HG02623 (cell line): ENCODE measurements around the gene SLX4IP.

Experiments
- ATAC-seq: cut with Tn5 transposase; IDR thresholded peaks from one replicate; pipeline ENCODE4 v1.9.1; 2021; ENCODE audit warnings: moderate library complexity; ENCODE audit not compliant: unreplicated experiment

The SLX4IP gene

GRCh38 chr20:10427060-10427692 is 7.9 kb upstream of the SLX4IP start:
- no peak for ATAC-seq

GRCh38 chr20:10428008-10428407 is 7.1 kb upstream of the SLX4IP start:
- ATAC-seq, result no peak

- ATAC-seq, result no peak
Measured at GRCh38 chr20:10429443-10429981, 5.6 kb upstream of the SLX4IP start.

GRCh38 chr20:10430000-10430466 is 5.1 kb upstream of the SLX4IP start:
- ATAC-seq, result no peak

- ATAC-seq, result no peak
Measured at GRCh38 chr20:10430704-10431103, 4.4 kb upstream of the SLX4IP start.

- no peak for ATAC-seq
Measured at GRCh38 chr20:10432079-10432478, 3.0 kb upstream of the SLX4IP start.

GRCh38 chr20:10433014-10433622 is 2.0 kb upstream of the SLX4IP start:
- no peak for ATAC-seq

- ATAC-seq, result peak; percentile 47
Measured at GRCh38 chr20:10433623-10434466, 1.3 kb upstream of the SLX4IP start, which contains the start of gene MKKS. MKKS (minus strand) TSS chr20:10434222; CDS start chr20:10413514, 20,708 bp downstream.

- ATAC-seq, result peak; percentile 38
Measured at GRCh38 chr20:10434467-10434831, 656 bp upstream of the SLX4IP start.

GRCh38 chr20:10436053-10436699 is 1.1 kb downstream of the SLX4IP start:
- no peak for ATAC-seq

GRCh38 chr20:10438217-10438616 is 3.1 kb downstream of the SLX4IP start:
- ATAC-seq, result no peak

GRCh38 chr20:10443936-10444335 is 8.8 kb downstream of the SLX4IP start:
- no peak for ATAC-seq

- ATAC-seq, result no peak
Measured at GRCh38 chr20:10445758-10446157, 10.7 kb downstream of the SLX4IP start.

GRCh38 chr20:10447028-10447427 is 11.9 kb downstream of the SLX4IP start:
- peak; percentile 98 for ATAC-seq

- ATAC-seq, result no peak
Measured at GRCh38 chr20:10448270-10449156, 13.4 kb downstream of the SLX4IP start.

GRCh38 chr20:10449270-10449669 is 14.2 kb downstream of the SLX4IP start:
- no peak for ATAC-seq

GRCh38 chr20:10453241-10453640 is 18.1 kb downstream of the SLX4IP start:
- peak; percentile 93 for ATAC-seq

- ATAC-seq, result no peak
Measured at GRCh38 chr20:10454151-10454750, 19.1 kb downstream of the SLX4IP start.

- ATAC-seq, result no peak
Measured at GRCh38 chr20:10461495-10461894, 26.4 kb downstream of the SLX4IP start.

- no peak for ATAC-seq
Measured at GRCh38 chr20:10462516-10462915, 27.4 kb downstream of the SLX4IP start.
